ENCODE results near the gene SMPD2.

GRCh38 chr6:109484122-109484521, 43.6 kb downstream of the SMPD2 start:
- TF ChIP-seq CTCF (IDR thresholded peaks at IDR 0.05): no peak
- TF ChIP-seq POLR2A (IDR thresholded peaks at IDR 0.05): no peak

Measured in upper lobe of left lung (tissue), 4 donors.